ENCODE measurements around the gene TNIK.

DNA sequence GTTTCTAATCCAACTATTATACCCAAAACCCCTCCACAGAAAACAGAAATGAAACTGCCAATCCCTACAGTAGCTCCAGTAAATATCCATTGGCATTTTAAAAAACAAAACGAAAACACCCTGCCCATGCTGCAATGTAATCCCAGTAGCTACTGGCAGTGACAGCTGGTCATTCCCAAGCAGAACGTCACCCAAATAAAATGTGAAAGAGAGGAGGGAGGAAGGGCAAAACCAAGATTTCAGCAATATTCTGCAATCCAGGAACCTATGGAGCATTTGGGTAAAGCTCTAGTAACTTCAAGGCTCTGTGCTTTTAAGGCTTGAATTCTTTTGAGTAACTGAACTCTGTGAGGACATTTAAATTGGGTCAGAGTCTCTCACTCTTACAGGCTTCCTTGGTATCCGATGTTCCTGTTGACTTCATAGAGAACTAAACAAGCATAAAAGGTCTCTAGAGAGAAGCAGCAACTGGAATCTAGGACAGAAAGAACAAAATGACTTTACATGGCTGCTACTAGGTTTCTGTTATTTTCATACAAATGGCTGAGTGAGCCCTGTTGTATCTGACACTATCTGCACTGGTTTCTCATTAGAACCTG is 136.2 kb downstream of the TNIK start:
- TF ChIP-seq, protein P1, sequence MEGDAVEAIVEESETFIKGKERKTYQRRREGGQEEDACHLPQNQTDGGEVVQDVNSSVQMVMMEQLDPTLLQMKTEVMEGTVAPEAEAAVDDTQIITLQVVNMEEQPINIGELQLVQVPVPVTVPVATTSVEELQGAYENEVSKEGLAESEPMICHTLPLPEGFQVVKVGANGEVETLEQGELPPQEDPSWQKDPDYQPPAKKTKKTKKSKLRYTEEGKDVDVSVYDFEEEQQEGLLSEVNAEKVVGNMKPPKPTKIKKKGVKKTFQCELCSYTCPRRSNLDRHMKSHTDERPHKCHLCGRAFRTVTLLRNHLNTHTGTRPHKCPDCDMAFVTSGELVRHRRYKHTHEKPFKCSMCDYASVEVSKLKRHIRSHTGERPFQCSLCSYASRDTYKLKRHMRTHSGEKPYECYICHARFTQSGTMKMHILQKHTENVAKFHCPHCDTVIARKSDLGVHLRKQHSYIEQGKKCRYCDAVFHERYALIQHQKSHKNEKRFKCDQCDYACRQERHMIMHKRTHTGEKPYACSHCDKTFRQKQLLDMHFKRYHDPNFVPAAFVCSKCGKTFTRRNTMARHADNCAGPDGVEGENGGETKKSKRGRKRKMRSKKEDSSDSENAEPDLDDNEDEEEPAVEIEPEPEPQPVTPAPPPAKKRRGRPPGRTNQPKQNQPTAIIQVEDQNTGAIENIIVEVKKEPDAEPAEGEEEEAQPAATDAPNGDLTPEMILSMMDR (IDR thresholded peaks at IDR 0.05; ENCODE audit: low read depth, low read length, poor library complexity, severe bottlenecking) = no peak
- TF ChIP-seq EZH2phosphoT487 (IDR thresholded peaks at IDR 0.05; ENCODE audit: borderline replicate concordance, low read length) = no peak

Measured in DOHH2 (cell line).